NCI-H1417 treated with DMSO at 0.1 percent for 48 hours (cell line): ENCODE measurements around the gene NKD2.

ENCODE experiments used
- DNase-seq: peaks from one replicate; lab custom pipeline; 2025; lab: John Stamatoyannopoulos, UW

The NKD2 gene

GRCh38 chr5:978693-979092 lies 29.9 kb upstream of the NKD2 start:
- no peak for DNase-seq

- DNase-seq: no peak
These were observed 29.3 kb upstream of the NKD2 start for GRCh38 chr5:979100-979817.

DNA sequence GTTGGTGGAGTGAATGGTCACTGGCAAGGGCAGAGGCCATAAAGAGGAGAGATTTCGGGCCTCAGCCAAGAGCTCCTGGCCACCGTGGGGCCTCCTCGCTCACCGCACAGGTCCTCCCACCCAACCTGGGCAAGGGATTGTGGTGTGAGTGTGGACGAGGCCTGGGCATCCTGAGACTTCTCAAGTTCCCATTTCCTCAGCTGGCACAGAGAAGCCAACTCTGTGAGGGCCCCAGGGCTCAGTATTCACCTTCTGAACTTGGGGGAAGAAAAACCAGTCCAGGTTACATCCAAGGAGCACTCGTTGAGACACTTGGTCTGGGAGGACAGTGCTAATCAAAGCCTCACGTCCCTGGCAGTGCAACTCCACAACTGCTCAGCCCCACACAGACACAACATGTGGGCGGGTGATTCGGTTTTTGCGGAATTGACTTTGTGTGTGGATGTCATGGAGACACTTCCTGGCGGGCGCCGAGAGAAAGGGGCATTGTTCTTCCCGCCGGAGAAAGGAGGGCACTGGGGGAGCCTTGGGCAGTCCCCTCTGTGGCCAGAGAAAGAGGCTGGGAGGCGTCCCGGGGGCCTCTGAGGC lies 28.5 kb upstream of the NKD2 start:
- no peak for DNase-seq

DNA sequence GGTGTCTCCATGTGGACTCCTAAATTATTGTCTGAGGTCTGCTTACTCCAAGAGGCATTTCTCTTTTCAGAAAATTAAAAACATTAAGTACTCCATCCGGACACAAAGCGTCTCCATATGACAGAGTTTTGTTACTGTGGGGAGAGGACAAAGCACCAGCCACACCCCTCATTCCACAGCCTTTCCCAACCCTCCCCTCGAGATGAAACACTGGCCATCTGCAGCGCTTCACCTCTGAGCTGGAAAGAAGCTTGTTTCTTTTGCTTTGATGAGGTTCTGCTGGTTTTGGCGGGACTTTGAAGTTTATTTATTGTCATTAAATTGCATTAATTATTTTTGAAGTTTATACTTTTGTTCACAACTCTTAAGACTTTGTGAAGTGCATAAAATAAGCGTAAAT lies 27.6 kb upstream of the NKD2 start:
- no peak for DNase-seq

- DNase-seq: no peak
These were observed 27.1 kb upstream of the NKD2 start for GRCh38 chr5:981456-981855.

DNA sequence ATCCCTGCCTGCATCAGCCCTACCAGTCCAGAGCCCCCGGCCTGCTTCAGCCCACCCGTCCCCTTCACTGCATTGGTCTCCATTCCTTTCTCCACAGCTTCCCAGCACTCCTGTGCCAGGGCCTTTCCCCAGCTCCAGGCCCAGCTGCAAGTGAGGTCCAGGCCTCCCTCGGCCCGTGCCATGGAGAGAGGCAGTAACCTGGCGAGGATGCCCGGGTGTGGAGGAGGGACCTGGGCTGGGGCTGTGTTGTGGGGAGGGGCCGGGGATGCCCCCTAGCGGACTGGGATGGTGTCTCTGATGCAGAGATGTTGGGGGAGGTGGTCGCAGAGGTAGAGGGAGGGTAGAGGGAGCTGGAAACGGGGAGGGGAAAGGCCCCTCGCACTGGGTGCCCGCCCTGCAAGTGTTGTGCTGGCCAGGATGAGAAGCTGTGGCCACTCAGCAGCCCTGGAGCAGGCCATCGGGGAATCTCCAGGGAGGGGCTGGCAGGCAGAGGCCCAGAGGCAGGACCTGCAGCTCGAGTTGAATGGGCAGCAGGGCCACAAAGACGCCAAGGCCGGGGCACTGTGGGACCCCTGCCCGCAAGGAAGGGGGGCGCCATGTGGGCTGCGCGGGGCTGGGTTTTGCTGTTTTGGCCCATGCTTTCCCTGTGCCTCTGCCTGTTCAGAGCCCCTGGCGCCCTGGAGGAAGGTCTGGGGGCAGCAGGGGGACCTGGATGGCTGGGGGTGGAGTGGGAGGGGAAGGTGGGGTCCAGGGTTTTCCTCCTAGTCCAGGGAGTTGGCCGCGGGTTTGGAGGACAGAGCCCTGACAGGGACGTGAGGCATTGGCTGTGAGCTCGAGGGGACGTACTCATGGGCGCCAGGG lies 26.0 kb upstream of the NKD2 start:
- no peak for DNase-seq

DNA sequence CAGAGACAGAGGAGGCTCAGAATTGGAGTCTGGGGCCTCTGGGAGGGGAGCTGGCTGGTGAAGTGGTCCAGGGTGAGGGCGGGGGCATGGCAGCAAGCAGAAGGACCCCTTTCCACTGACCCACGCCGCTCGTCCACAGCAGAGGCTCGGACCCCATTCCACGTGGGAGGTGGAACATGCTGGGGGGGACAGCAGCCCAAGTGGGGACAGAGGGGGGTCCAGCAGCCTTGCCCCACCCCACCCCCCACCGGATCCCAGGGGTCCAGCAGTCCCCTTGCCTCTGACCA lies 25.4 kb upstream of the NKD2 start:
- no peak for DNase-seq

- no peak for DNase-seq
These were observed 25.0 kb upstream of the NKD2 start for GRCh38 chr5:983568-983967.

- no peak for DNase-seq
These were observed 23.8 kb upstream of the NKD2 start for GRCh38 chr5:984774-985173.

DNA sequence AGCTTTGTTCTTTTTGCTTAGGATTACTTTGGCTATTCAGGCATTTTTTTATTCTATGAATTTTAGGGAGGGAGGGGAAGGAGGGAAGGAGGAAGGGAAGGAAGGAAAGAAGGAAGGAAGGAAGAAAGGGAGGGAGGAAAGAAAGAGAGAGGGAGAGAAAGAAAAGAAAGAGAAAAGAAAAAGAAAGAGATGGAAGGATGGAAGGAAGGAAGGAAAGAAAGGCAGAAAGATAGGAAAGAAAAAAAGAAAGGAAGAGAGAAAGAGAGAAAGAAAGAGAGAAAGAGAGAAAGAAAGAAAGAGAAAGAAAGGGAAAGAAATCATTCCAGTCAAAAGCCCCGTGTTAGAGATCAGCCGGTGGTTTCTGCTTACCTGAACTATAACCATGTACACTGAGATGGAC lies 20.8 kb upstream of the NKD2 start:
- no peak for DNase-seq

DNA sequence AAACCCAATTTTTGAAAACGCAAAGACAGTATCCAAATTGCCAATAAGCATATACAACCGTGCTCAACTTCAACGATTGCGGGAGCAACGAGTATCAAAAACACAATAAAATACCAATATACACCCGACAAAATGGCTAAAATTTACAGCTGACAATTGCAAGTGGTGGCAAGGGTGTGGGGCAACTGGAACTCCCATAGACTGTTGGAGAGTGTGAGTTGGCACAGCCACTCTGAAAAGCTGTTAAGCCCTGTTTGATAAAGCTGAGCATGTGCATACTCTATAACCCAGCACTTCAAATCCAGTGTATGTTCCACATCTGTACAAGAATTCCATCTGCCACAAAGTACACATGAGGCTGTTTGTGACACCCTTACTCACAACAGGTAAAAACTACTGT lies 20.3 kb upstream of the NKD2 start:
- no peak for DNase-seq

GRCh38 chr5:989961-990530 lies 18.6 kb upstream of the NKD2 start:
- no peak for DNase-seq

DNA sequence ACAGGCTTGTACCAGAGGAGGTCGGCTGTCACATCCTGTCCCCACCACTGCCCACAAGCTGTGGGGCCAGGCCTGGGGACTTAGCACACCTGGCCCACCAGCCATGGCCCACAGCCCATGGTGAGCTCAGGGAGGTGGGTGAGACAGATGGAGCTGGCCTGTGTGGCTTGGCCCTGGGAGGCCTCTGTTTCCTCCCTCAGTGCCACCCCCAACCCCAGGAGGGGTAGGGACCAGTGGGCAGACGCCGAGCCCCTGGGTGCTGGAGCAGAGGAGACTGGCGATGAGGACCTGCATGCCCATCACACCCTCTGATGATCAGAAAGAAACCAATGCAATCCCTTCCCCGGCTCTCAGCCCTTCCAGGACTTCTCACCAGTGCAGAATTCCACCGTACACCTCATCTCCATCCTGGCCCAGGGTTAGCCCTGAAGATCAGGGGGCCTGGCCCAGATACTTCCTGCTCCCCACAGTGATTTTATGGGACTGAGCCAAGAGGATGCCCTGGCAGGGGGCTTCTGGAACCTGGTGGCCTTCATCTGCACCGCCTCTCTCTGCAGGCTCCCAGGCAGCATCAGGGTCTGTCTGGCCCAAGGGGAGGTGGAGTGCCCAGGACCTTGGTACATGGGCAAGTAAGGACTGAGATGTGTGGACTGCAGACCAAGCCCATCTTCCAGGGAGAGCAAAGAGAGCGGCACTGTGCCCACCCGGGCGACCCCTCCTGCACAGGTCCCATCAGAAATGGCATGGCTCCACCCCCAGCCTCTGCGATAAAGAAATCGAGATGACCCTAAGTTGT lies 16.9 kb upstream of the NKD2 start:
- DNase-seq: no peak

DNA sequence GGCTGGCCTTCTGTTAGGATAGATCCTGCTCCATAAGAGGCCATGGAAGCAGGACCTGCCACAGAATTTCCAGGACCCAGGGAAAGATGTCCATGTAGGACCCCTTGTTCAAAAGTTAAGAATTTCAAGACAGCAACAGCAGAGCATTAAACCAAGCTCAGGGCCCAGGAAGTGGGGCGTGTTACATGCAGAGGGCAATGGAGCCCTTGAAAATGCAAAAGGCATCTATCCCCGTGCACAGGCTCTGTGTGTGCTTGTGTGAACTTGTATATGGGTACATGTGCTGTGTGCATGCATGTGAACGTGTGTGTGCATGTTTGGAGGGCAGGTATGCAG lies 14.4 kb upstream of the NKD2 start:
- DNase-seq: no peak

DNA sequence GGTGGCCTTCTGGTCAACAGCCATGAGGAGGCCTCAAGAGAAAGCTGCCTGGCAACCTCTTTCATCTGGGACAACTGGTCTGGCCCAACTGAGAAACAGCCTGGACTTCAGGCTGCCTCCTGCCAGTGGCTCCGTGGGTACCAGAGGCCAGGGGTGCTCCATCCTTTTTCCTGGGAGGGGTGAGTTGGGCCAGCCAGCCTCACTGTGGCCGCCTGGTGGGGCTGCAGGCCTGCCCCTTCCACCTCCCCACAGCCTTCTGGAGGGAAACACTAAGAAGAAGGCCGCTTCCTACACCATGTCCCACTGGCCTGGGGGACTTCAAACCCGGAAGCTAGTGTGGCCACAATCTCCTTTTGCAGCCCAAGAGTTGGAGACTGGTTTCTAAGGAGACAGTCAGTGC lies 13.8 kb upstream of the NKD2 start:
- DNase-seq: no peak

GRCh38 chr5:995318-995717 lies 13.3 kb upstream of the NKD2 start:
- no peak for DNase-seq

DNA sequence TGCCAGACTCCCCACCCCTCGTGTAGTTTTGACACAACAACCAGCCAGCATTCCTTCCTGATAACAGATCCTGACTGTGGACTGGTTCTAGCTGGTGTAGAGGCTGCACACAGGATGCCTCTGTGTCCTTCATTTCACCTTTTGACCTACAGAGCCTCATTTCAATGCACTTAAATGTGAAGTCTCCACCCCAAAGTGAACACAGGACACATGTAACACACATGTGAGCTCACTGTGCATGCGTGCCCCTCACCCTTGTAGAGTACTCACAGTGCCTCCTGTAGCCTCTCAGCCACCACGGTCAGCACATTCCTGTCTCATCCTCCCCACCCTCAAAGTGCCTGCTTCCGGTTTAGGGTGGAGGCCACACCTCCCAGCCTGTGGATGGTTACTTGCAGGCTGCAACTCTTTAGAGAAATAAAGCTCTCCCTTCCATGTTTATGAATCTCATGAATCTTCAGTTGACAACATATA lies 11.6 kb upstream of the NKD2 start:
- no peak for DNase-seq

DNA sequence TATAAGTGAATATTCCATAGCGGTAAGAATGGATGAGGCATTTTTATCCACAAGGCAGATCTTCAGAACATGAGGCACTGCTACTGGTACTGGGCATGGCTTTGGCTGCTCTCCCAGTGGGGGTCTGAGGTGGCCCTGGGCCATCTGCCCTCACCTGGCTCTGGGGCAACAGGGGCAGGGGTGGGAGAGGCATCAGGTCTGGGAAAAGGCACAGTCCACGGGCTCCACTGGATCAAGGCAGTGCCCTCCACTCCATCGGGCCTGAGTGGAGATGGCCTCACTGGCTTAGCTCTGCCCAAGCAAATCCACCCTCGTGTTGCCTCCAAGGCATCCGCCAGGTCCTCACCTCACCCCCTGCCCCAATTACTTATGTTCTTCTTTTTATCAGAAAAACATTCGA lies 10.9 kb upstream of the NKD2 start:
- DNase-seq: no peak

GRCh38 chr5:998246-999031 lies 10.2 kb upstream of the NKD2 start:
- no peak for DNase-seq

DNA sequence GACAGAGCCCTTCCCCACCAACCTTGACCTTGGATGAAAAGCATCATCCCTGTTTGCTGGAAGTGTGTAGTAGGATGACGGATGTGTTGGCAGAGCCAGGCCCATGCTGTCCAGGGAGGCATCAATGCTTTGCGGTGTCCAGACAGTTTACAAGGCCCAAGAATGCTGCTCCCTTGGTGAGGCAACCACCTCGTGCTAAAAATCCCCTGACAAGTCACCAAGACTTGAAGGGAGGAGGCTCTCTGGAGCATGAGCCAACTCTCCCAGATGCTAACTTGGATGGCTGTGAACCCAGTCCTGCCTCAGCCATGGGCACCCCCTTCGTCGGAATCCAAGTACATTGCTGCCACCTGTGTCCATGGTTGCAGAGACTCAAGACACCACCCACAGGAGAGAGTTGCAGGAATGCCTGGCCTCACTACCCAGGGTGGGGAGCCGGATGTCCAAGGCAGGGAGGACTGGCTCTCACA lies 9.5 kb upstream of the NKD2 start:
- no peak for DNase-seq

DNA sequence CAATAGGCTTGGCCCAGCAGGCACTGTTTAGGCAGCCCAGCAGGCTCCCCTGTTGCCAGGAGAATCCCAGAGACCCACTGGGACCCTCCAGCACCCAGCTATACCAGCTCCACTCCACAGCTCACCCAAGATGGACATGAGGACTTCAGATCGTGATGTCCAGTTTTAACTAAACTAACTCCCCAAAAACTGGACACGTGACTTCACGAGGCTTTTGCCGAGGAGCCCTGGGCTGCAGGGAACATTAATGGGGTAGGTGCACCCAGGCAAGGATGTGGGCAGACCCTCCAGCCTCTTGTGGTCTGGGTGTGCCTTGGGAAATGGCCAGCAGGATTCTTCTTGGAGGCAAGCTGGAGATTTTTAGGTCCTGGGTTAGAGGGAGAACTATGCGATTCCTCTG lies 8.9 kb upstream of the NKD2 start:
- DNase-seq: no peak
